SK-N-SH treated with all-trans-retinoic acid at 6 μM for 48 hours (cell line): ENCODE measurements around the gene MRPL38.

Source experiments
- SNAI2 ChIP-seq: fragments of 250-450 bp; sonication (Bioruptor Pico); IDR thresholded peaks from 2 replicates; pipeline ENCODE4 v1.5.0; 2020; ENCODE audit warnings: mild to moderate bottlenecking, moderate library complexity
- ZC3H10 ChIP-seq: fragments of 250-450 bp; sonication (Bioruptor Pico); IDR thresholded peaks from 2 replicates; pipeline ENCODE4 v1.5.1; 2021; ENCODE audit warnings: mild to moderate bottlenecking, moderate library complexity
- ZFP30 ChIP-seq: fragments of 450-650 bp; formaldehyde crosslinking; IDR thresholded peaks from 2 replicates; pipeline ENCODE4 v1.5.0; 2022; ENCODE audit warnings: mild to moderate bottlenecking, moderate library complexity
- ZNF8 ChIP-seq: fragments of 450-650 bp; formaldehyde crosslinking; IDR thresholded peaks from 2 replicates; pipeline ENCODE4 v1.5.0; 2020; ENCODE audit warnings: mild to moderate bottlenecking, moderate library complexity
- TF ChIP-seq, protein P1 (sequence below): fragments of 250-450 bp; sonication (Bioruptor Pico); IDR thresholded peaks from 2 replicates; pipeline ENCODE4 v1.8.0; 2020; ENCODE audit warnings: mild to moderate bottlenecking, moderate library complexity, borderline replicate concordance

DNA sequence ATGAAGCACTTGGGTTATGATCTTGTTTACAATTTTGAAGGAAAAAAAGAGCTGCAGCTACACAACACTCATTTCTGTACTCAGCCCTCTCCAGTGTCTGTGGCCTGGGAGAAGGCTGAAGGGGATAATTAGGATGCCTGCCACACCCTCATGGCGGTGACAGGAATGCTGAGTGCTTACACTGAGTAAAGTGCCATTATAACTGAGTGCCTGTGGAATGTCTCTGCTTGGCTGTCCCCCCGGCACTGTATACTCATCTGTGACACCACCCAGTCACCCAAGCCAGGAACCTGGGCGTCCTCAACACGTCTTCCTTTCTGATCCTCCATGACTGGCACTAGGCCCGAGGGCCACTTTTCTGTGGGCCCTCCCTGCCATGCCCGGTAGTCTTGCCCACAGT lies 3.5 kb upstream of the MRPL38 start:
- TF ChIP-seq ZFP30 (CRISPR knock-in tag) (no peak), ZNF8 (CRISPR knock-in tag) (no peak), ZC3H10 (CRISPR knock-in tag) (no peak), SNAI2 (CRISPR knock-in tag) (no peak)
- TF ChIP-seq, protein P1, sequence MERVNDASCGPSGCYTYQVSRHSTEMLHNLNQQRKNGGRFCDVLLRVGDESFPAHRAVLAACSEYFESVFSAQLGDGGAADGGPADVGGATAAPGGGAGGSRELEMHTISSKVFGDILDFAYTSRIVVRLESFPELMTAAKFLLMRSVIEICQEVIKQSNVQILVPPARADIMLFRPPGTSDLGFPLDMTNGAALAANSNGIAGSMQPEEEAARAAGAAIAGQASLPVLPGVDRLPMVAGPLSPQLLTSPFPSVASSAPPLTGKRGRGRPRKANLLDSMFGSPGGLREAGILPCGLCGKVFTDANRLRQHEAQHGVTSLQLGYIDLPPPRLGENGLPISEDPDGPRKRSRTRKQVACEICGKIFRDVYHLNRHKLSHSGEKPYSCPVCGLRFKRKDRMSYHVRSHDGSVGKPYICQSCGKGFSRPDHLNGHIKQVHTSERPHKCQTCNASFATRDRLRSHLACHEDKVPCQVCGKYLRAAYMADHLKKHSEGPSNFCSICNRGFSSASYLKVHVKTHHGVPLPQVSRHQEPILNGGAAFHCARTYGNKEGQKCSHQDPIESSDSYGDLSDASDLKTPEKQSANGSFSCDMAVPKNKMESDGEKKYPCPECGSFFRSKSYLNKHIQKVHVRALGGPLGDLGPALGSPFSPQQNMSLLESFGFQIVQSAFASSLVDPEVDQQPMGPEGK (CRISPR knock-in tag), result no peak
